Loucy (cell line): Measurements from ENCODE around the gene DDX39B.

Source experiments
- EZH2phosphoT487 ChIP-seq: fragments of 200-600 bp; IDR thresholded peaks from 2 replicates; pipeline ENCODE4 v1.6.1; 2018; ENCODE audit warnings: antibody characterized with exemption, mild to moderate bottlenecking, moderate library complexity, borderline replicate concordance
- TF ChIP-seq, protein P1 (sequence below): fragments of 200-600 bp; sonication (generic); conservative IDR thresholded peaks from 2 replicates; pipeline ENCODE4 v1.5.1; 2014; ENCODE audit warnings: mild to moderate bottlenecking, antibody characterized with exemption, low read length

DNA sequence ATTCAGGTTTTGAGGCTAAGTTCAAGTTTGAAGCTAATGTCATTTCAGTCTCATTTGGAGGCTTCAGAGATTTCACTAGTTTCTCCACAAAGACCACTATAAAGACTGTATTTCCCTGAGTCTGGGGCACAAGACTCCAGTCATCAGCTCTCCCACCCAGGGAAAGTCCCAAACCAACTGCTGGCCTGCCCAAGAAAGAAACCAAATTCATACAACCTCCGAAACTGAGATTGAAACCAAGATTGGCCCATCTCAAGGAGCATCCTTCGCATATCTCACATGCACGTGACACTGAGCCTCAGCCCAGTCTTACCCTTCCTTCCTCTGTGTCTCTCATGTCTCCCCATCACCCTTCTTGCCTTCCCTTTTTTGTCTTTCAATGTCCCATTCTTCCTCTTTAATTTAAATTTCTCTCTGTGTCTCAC lies 26.7 kb upstream of the DDX39B start:
- TF ChIP-seq, protein P1, sequence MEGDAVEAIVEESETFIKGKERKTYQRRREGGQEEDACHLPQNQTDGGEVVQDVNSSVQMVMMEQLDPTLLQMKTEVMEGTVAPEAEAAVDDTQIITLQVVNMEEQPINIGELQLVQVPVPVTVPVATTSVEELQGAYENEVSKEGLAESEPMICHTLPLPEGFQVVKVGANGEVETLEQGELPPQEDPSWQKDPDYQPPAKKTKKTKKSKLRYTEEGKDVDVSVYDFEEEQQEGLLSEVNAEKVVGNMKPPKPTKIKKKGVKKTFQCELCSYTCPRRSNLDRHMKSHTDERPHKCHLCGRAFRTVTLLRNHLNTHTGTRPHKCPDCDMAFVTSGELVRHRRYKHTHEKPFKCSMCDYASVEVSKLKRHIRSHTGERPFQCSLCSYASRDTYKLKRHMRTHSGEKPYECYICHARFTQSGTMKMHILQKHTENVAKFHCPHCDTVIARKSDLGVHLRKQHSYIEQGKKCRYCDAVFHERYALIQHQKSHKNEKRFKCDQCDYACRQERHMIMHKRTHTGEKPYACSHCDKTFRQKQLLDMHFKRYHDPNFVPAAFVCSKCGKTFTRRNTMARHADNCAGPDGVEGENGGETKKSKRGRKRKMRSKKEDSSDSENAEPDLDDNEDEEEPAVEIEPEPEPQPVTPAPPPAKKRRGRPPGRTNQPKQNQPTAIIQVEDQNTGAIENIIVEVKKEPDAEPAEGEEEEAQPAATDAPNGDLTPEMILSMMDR: no peak
- no peak for TF ChIP-seq EZH2phosphoT487
